RWPE2 (cell line): ENCODE data around the gene OR51B2.

Source experiments
- ATAC-seq: fragments of 200-7000 bp; cut with Tn5 transposase; 3 replicates; pipeline ENCODE4 v1.9.1; 2021; ENCODE audit warnings: low read depth
- DNase-seq: peaks from one replicate; pipeline ENCODE4 v3.0.0-alpha.2; 2020; ENCODE audit warnings: low spot score
- H3K27ac ChIP-seq: fragments of 450-650 bp; 2 replicates; pipeline ENCODE4 v1.5.1; 2017; ENCODE audit warnings: mild to moderate bottlenecking; ENCODE audit not compliant: poor library complexity, severe bottlenecking
- H3K27me3 ChIP-seq: fragments of 250-450 bp; sonication (Bioruptor Pico); 2 replicates; pipeline ENCODE4 v1.5.1; 2021; ENCODE audit warnings: mild to moderate bottlenecking, moderate library complexity; ENCODE audit not compliant: insufficient read depth, poor library complexity, severe bottlenecking
- H3K36me3 ChIP-seq: fragments of 250-450 bp; sonication (Bioruptor Pico); 2 replicates; pipeline ENCODE4 v1.5.1; 2020; ENCODE audit warnings: low read depth, mild to moderate bottlenecking, moderate library complexity
- H3K4me1 ChIP-seq: fragments of 250-450 bp; sonication (Bioruptor Pico); 2 replicates; pipeline ENCODE4 v1.5.1; 2021; ENCODE audit warnings: mild to moderate bottlenecking, moderate library complexity; ENCODE audit not compliant: insufficient read depth, poor library complexity, severe bottlenecking
- H3K4me3 ChIP-seq: fragments of 250-450 bp; sonication (Bioruptor Pico); 2 replicates; pipeline ENCODE4 v1.5.1; 2021; ENCODE audit warnings: mild to moderate bottlenecking, moderate library complexity; ENCODE audit not compliant: severe bottlenecking
- H3K9me3 ChIP-seq: fragments of 250-450 bp; sonication (Bioruptor Pico); 2 replicates; pipeline ENCODE4 v1.5.1; 2021; ENCODE audit warnings: mild to moderate bottlenecking, moderate library complexity; ENCODE audit not compliant: severe bottlenecking
- CTCF ChIP-seq: fragments of 450-650 bp; IDR thresholded peaks from one replicate; pipeline ENCODE4 v1.5.1; 2017; ENCODE audit warnings: mild to moderate bottlenecking, moderate library complexity; ENCODE audit not compliant: poor library complexity, severe bottlenecking

The OR51B2 gene

DNA sequence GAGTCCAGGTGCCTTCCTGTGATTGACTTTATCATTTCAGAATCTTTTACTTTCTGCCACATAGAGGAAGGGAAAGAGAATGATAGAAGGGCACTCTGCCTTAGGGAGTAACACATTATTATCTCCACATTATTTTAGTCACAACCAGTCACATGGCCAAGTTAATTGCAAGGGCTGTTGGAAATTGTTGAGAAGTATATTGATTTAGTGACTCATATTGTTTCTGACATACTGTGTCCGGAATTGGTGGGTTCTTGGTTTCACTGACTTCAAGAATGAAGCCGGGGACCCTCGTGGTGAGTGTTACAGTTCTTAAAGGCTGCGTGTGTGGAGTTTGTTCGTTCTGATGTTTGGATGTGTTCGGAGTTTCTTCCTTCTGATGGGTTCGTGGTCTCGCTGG is 31.1 kb downstream of the OR51B2 start:
- H3K27me3 ChIP-seq = peaks cover 2% of the 10 kb centered on the region
- H3K9me3 ChIP-seq = no peaks in the 10 kb centered on the region
- H3K27ac ChIP-seq = no peak overlapping the region
- H3K36me3 ChIP-seq = no peaks in the 10 kb centered on the region
- DNase-seq (no peak), ATAC-seq (no peak)
- H3K4me3 ChIP-seq = no peak overlapping the region
- no peaks in the 10 kb centered on the region for H3K4me1 ChIP-seq
- no peak for TF ChIP-seq CTCF

GRCh38 chr11:5291207-5291838 is 32.8 kb downstream of the OR51B2 start:
- H3K36me3 ChIP-seq = no peaks in the 10 kb centered on the region
- H3K4me1 ChIP-seq = peaks cover 3% of the 10 kb centered on the region
- no peaks in the 10 kb centered on the region for H3K27me3 ChIP-seq
- peak; percentile 88 for TF ChIP-seq CTCF
- DNase-seq (no peak), ATAC-seq (peak; percentile 95)
- no peaks in the 10 kb centered on the region for H3K9me3 ChIP-seq
- H3K4me3 ChIP-seq = no peak overlapping the region
- H3K27ac ChIP-seq = no peak overlapping the region

DNA sequence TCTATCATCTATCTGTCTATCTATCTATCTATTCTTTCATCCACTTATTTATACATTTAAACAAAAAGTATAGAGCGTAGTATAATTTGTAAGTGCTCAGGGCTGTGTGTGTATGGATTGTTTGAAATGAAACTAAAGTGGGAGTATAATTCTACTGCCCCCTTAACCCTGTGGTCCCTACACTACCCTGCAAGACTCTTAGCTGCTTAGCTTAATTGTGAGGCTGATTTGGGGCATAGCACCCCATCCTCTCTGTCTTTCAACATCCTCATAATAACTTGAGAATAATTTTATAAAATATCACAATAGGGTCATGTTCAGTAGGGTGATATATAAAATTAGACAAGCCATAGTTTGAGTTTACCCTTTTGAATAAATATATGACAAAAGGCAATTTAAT is 34.0 kb downstream of the OR51B2 start:
- no peak overlapping the region for H3K4me3 ChIP-seq
- TF ChIP-seq CTCF = no peak
- DNase-seq = no peak

DNA sequence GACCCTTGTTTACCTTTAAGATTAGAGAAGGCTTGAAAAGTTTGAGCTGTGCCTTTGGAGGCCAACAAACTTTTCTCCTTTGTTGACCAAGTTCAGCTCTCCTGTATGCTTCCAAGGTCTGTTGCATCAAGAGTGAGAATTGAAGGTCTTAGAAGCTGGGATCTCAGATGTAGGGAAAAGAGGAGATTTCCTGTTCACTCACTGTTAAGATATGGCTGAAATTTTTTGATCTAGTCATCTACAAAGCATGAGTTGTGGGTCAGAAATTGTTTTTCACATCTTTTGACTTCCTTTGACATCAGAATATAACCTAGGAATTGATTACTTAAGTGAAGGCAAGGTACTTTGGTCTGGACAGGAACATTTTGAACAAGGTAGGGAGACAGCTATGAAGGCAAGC is 34.4 kb downstream of the OR51B2 start:
- Histone ChIP-seq H3K9me3 (no peaks in the 10 kb centered on the region), H3K27me3 (no peaks in the 10 kb centered on the region), H3K4me3 (no peak overlapping the region), H3K27ac (no peak overlapping the region), H3K36me3 (no peaks in the 10 kb centered on the region), H3K4me1 (peaks cover 18% of the 10 kb centered on the region)
- DNase-seq (no peak), ATAC-seq (no peak)
- TF ChIP-seq CTCF = no peak

More for the DNA sequence above, 34.0 kb downstream of the OR51B2 start:
- ATAC-seq = no peak
- Histone ChIP-seq H3K4me1 (peaks cover 15% of the 10 kb centered on the region), H3K27ac (no peak overlapping the region), H3K36me3 (no peaks in the 10 kb centered on the region), H3K9me3 (no peaks in the 10 kb centered on the region), H3K27me3 (no peaks in the 10 kb centered on the region)

GRCh38 chr11:5288906-5289550 is 35.1 kb downstream of the OR51B2 start:
- DNase-seq (no peak), ATAC-seq (no peak)
- Histone ChIP-seq H3K4me1 (peaks cover 18% of the 10 kb centered on the region), H3K36me3 (no peaks in the 10 kb centered on the region), H3K27ac (no peak overlapping the region), H3K9me3 (no peaks in the 10 kb centered on the region), H3K4me3 (no peak overlapping the region), H3K27me3 (no peaks in the 10 kb centered on the region)
- no peak for TF ChIP-seq CTCF
